ENCODE results near the gene ETS1.
"Not testable (repeated sequence)": the region's sequence is repeated elsewhere in the genome, so short reads cannot be mapped to it uniquely, and the experiment has no call there.

The ETS1 gene

DNA sequence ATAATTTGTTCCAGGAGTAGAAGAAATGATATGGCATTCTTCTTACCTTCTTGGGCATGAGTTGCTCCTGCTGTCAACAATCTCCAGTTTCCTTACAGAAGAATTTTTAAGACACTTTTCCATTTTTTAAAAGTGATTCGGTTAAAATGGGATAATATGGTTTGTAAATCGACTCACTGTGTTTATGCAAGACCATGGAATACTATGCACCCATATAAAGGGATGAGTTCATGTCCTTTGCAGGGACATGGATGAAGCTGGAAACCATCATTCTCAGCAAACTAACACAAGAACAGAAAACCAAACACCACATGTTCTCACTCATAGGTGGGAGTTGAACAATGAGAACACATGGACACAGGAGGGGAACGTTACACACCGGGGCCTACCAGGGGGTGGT lies 136.9 kb downstream of the ETS1 start:
- H3K4me1 Mint-ChIP-seq = peaks cover 33% of the 10 kb centered on the region
- ATAC-seq (ENCODE audit: low read depth); H3K9me3 Mint-ChIP-seq; H3K36me3 Mint-ChIP-seq; H3K27me3 Mint-ChIP-seq; H3K4me3 Mint-ChIP-seq; DNase-seq (ENCODE audit: low spot score in 2 of 2); H3K27ac Mint-ChIP-seq: not testable (repeated sequence)

DNA sequence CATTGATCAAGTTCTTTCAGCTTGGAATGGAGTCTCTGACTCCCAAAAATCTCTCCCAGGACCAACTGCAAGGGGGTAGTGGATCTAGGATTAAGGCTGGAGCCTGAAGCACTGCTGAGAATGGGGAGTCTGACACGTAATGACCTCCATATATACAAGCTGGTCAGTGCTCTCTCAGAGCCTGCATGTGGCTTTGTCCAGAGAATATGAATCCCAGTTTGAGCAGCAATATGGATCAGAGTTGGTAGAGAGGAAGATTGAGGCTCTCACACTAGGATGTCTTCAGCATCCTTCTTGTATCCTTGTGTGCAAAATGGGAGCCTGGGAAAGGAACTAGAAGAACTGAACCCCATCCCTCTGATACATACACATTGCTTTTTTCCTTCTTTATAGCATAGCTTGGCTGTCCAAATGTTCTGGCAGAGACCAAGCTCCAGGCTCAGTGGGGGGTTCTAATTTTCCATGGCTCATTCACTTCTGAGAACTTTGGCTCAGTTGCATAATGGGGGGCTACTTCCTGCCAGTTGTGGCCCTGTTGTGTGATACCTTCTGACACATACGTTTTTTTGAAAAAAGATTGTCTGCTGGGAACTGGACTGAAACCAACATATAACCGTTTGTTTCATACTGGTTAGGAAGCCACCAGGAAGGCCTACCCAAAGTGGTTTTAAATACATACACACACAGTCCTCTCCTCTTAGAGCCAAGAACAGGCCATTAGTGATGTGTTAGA lies 138.2 kb downstream of the ETS1 start:
- no peak for ATAC-seq (ENCODE audit: low read depth)
- peaks cover 3% of the 10 kb centered on the region for H3K36me3 Mint-ChIP-seq
- peaks cover 29% of the 10 kb centered on the region for H3K4me1 Mint-ChIP-seq
- no peaks in the 10 kb centered on the region for H3K9me3 Mint-ChIP-seq
- H3K27ac Mint-ChIP-seq = no peak overlapping the region
- no peak for DNase-seq (ENCODE audit: low spot score in 2 of 2)
- H3K27me3 Mint-ChIP-seq = no peaks in the 10 kb centered on the region
- H3K4me3 Mint-ChIP-seq = no peak overlapping the region

DNA sequence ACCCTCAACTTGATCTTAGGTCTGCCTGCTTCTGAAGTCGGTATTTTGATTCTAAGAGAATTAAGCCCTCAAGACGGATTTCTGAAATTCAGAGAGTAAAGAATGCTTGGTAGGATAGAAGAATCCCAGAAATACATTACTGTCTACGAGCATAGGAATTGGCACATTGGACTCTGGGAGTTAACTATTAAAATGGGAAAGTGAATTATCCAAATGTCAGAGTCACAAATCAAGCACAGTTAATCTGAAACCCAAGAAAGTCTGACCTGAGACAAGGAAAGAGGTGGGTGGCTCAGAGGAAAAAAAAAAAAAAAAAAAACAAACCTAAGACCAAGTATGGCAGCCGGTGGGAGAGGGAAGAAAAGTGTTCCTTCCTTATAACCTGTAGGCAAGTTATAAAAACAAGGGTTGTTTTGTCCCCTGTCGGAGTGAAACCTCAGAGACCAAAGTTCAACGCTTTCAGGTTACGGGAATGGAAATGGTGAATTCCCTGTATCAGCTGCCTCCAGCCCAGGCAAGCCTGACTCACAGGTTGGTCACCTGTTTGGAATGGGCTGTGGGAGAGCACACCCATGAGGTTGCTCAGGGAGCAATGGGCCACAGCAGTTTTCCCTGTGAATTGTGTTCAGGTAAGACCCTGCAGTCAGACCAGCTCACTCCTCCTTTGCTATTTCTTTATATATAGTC lies 139.0 kb downstream of the ETS1 start:
- no peak overlapping the region for H3K27ac Mint-ChIP-seq
- ATAC-seq (ENCODE audit: low read depth) (no peak), DNase-seq (ENCODE audit: low spot score in 2 of 2) (no peak)
- H3K4me1 Mint-ChIP-seq = peaks cover 22% of the 10 kb centered on the region
- no peaks in the 10 kb centered on the region for H3K36me3 Mint-ChIP-seq
- no peaks in the 10 kb centered on the region for H3K9me3 Mint-ChIP-seq
- no peaks in the 10 kb centered on the region for H3K27me3 Mint-ChIP-seq
- no peak overlapping the region for H3K4me3 Mint-ChIP-seq

DNA sequence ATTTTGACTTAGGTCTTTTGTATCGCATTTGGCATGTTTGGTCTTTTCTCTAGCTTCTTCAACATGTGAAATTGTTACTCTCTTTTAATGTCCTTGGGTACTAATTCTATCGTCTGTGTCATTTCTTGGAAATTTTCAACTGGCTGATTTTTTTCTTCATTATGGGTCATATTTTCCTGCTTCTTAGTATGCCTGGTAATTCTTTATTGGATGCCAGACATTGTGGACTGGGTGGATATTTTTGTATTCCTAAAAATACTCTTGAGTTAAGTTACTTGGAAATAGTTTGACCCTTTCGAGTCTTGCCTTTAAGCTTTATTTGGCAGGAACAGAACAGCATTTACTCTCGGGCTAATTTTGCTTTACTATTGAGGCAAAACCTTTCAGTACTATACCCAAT lies 140.1 kb downstream of the ETS1 start:
- DNase-seq (ENCODE audit: low spot score in 2 of 2) (no peak), ATAC-seq (ENCODE audit: low read depth) (no peak)
- H3K4me3 Mint-ChIP-seq = no peak overlapping the region
- H3K9me3 Mint-ChIP-seq = no peaks in the 10 kb centered on the region
- H3K36me3 Mint-ChIP-seq = no peaks in the 10 kb centered on the region
- H3K4me1 Mint-ChIP-seq = peaks cover 13% of the 10 kb centered on the region
- no peak overlapping the region for H3K27ac Mint-ChIP-seq
- H3K27me3 Mint-ChIP-seq = no peaks in the 10 kb centered on the region

DNA sequence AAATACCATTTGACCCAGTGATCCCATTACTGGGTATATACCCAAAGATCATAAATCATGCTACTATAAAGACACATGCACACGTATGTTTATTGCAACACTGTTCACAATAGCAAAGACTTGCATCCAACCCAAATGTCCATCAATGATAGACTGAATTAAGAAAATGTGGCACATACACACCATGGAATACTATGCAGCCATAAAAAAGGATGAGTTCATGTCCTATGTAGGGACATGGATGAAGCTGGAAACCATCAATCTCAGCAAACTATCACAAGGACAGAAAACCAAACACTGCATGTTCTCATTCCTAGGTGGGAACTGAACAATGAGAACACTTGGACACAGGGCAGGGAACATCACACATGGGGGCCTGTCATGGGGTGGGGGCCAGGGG lies 141.4 kb downstream of the ETS1 start:
- not testable (repeated sequence) for H3K4me3 Mint-ChIP-seq; H3K27ac Mint-ChIP-seq; DNase-seq (ENCODE audit: low spot score in 2 of 2); ATAC-seq (ENCODE audit: low read depth); H3K9me3 Mint-ChIP-seq; H3K27me3 Mint-ChIP-seq; H3K36me3 Mint-ChIP-seq
- H3K4me1 Mint-ChIP-seq = peaks cover 11% of the 10 kb centered on the region

DNA sequence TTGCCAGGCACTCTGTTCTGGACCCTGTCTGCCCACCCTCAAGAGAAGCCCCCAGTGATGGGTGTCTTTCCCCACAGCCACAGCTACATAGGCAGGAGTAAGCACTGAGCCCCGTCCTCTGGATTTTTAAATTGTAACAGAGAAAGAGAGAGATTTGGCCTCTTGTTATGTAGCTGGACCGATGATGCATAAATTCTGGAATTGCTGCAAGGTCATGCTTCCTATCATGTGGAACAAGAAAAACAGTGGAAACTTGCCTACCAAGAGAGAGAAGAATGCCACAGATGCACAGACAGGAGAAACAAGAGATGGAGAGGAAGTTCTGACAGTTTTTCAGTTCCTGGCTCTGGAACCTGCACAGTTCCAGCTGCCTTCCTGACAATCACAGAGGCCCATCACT lies 150.2 kb downstream of the ETS1 start:
- Mint-ChIP-seq H3K27me3 (no peaks in the 10 kb centered on the region), H3K27ac (no peak overlapping the region), H3K9me3 (peaks cover 3% of the 10 kb centered on the region), H3K4me3 (no peak overlapping the region), H3K36me3 (no peaks in the 10 kb centered on the region), H3K4me1 (peaks cover 5% of the 10 kb centered on the region)
- ATAC-seq (ENCODE audit: low read depth) (no peak), DNase-seq (ENCODE audit: low spot score in 2 of 2) (no peak)

DNA sequence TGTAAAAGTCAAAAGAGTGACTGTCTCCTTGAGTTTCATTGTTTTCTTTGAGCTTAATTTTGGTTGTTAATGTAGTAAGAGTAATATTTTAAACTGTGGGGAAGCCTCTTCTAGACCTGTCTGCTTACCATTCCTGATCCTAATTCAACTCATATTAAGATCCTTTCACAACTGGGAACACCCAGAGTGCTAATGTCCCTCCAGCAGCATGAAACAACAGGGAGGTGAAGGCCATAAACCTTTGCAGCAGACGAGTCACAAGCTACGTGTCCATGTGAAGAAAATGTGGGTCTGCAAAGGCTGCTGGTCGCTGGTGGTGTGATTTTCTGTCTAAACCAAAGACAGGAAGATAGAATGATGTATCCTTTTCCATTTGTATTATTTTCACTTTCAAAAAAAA lies 152.5 kb downstream of the ETS1 start:
- Mint-ChIP-seq H3K9me3 (no peaks in the 10 kb centered on the region), H3K4me1 (peaks cover 2% of the 10 kb centered on the region), H3K27ac (no peak overlapping the region), H3K36me3 (no peaks in the 10 kb centered on the region), H3K4me3 (no peak overlapping the region), H3K27me3 (no peaks in the 10 kb centered on the region)
- ATAC-seq (ENCODE audit: low read depth) (no peak), DNase-seq (ENCODE audit: low spot score in 2 of 2) (no peak)

DNA sequence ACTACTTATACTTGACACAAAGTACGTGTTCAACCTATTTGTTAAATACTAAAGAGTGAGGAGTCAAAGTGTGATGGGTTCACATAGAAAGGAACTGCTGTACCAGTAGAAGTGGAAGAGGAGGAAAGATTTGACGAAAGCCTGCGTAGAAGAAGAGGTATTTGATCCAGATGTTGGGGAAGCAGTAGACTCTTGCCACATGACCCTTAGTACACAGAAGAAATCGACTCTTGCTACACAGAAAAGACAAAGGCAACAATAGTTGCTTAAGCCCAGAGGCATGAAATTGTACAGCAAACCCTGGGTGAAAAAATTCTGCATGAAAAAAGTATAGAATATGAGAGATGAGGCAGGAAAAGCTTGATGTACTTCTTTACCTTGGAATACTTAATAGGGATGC lies 152.9 kb downstream of the ETS1 start:
- no peaks in the 10 kb centered on the region for H3K27me3 Mint-ChIP-seq
- no peaks in the 10 kb centered on the region for H3K9me3 Mint-ChIP-seq
- H3K36me3 Mint-ChIP-seq = no peaks in the 10 kb centered on the region
- H3K27ac Mint-ChIP-seq = no peak overlapping the region
- no peak overlapping the region for H3K4me3 Mint-ChIP-seq
- no peak for DNase-seq (ENCODE audit: low spot score in 2 of 2)
- no peak for ATAC-seq (ENCODE audit: low read depth)
- H3K4me1 Mint-ChIP-seq = peaks cover 4% of the 10 kb centered on the region

DNA sequence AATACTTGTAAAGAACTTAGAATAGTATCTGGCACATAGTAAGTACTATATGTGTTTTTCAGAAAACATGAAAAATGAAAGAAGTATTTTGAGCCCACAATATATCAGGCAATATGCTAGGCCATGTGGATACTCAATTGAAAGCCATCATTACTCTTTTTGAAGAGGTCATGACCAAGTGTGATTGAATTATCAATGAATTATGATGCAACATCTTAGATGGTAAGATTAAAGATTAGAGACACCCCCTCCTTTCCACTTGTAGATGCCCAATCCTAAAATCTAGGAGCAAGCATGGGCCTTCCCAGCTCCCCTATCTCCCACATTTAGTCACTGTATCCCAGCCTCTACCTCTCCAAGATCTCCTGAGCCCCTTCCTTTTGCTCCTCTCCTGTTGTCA lies 154.4 kb downstream of the ETS1 start:
- Mint-ChIP-seq H3K36me3 (no peaks in the 10 kb centered on the region), H3K4me1 (peaks cover 7% of the 10 kb centered on the region), H3K9me3 (peaks cover 2% of the 10 kb centered on the region), H3K27me3 (no peaks in the 10 kb centered on the region), H3K27ac (no peak overlapping the region), H3K4me3 (no peak overlapping the region)
- ATAC-seq (ENCODE audit: low read depth) = no peak
- no peak for DNase-seq (ENCODE audit: low spot score in 2 of 2)

DNA sequence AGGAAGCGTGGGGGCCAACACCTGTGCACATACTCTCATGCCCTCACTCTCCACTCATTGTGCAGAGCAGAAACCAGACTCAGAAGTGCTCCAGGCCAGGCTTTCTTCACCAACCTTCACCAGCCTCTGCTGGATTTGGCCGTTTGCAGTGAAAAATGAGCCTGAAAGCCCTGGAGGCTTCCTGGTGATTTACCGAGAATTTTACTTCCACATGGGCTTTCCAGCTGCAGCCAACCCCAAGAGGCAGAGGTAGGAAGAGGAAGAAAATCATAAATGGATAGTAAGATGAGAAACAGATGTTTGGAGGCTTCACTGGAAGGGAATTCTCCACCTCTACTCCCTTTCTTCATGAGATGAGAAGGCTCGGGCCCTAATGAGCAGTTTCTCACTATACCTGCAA lies 155.4 kb downstream of the ETS1 start:
- ATAC-seq (ENCODE audit: low read depth) (no peak), DNase-seq (ENCODE audit: low spot score in 2 of 2) (no peak)
- peaks cover 2% of the 10 kb centered on the region for H3K9me3 Mint-ChIP-seq
- no peak overlapping the region for H3K27ac Mint-ChIP-seq
- H3K4me3 Mint-ChIP-seq = no peak overlapping the region
- H3K27me3 Mint-ChIP-seq = no peaks in the 10 kb centered on the region
- H3K36me3 Mint-ChIP-seq = no peaks in the 10 kb centered on the region
- peaks cover 5% of the 10 kb centered on the region for H3K4me1 Mint-ChIP-seq

DNA sequence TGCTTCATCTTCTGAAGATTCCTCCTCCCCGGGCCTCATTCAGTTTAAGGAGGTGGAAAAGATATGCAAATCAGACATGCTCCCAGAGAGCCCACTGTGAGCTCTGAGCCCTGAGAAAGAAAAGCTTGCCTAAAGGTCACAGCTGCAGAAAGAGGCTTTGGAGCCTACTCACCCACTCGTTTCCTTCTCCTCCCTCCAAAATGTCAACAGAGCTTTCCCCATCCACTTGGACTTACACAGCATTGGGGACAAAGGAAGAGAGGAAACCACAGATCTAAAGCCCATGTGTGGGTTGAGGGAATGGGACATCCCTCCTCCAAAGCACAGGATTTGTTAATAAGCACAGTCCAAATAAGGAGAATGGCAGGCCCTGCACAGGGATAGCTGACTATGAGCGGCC lies 158.4 kb downstream of the ETS1 start:
- peaks cover 2% of the 10 kb centered on the region for H3K9me3 Mint-ChIP-seq
- DNase-seq (ENCODE audit: low spot score in 2 of 2) = no peak
- no peaks in the 10 kb centered on the region for H3K36me3 Mint-ChIP-seq
- H3K27ac Mint-ChIP-seq = no peak overlapping the region
- H3K4me1 Mint-ChIP-seq = peaks cover 5% of the 10 kb centered on the region
- no peak overlapping the region for H3K4me3 Mint-ChIP-seq
- no peaks in the 10 kb centered on the region for H3K27me3 Mint-ChIP-seq
- no peak for ATAC-seq (ENCODE audit: low read depth)

DNA sequence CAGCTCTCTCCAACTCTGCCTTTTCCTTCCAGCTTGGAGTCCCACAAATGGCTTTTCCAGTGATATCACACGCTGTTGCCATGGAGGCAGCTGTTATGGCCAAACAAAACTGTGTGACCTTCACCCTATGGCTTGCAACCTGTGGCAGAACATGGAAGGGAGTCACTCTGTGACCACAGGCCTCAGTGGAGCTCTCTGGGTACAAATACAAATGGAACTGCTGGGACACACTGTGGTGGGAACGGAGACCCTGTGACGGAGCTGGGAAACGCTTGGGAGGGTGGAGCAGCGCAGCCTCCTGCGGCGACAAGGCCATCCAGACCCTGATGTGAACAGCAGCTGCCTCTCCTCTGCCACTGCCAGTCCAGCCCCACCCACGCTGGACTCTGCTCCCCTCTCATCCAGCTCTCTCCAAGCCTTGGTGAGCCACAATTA lies 162.5 kb downstream of the ETS1 start:
- H3K4me3 Mint-ChIP-seq = no peak overlapping the region
- H3K4me1 Mint-ChIP-seq = peaks cover 25% of the 10 kb centered on the region
- ATAC-seq (ENCODE audit: low read depth) (no peak), DNase-seq (ENCODE audit: low spot score in 2 of 2) (no peak)
- peaks cover 2% of the 10 kb centered on the region for H3K9me3 Mint-ChIP-seq
- H3K27me3 Mint-ChIP-seq = no peaks in the 10 kb centered on the region
- H3K27ac Mint-ChIP-seq = no peak overlapping the region
- no peaks in the 10 kb centered on the region for H3K36me3 Mint-ChIP-seq

DNA sequence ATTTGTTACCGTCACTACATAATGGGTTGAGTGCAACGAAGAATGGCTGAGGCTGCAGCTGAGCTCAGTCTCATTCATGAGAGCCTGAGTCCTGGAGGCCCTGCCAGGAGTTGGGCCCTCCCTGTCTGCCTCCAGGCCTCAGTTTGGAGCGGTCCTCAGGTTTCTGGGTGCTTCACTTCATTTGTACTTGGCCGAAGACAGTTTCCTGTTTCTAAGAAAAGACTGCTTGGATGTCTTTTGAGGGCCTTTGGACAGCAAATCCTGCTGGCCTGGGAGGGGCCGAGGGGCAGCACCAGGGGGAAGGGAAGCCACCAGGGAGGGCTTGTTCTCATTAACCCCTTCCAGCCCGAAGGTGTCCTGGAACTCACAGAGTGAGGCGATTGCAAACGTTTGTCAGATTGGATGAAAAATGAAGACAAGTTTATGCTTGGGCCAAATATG lies 163.1 kb downstream of the ETS1 start:
- Mint-ChIP-seq H3K4me3 (no peak overlapping the region), H3K27ac (no peak overlapping the region), H3K4me1 (peaks cover 25% of the 10 kb centered on the region), H3K36me3 (no peaks in the 10 kb centered on the region), H3K9me3 (peaks cover 2% of the 10 kb centered on the region), H3K27me3 (no peaks in the 10 kb centered on the region)
- ATAC-seq (ENCODE audit: low read depth) (no peak), DNase-seq (ENCODE audit: low spot score in 2 of 2) (no peak)

DNA sequence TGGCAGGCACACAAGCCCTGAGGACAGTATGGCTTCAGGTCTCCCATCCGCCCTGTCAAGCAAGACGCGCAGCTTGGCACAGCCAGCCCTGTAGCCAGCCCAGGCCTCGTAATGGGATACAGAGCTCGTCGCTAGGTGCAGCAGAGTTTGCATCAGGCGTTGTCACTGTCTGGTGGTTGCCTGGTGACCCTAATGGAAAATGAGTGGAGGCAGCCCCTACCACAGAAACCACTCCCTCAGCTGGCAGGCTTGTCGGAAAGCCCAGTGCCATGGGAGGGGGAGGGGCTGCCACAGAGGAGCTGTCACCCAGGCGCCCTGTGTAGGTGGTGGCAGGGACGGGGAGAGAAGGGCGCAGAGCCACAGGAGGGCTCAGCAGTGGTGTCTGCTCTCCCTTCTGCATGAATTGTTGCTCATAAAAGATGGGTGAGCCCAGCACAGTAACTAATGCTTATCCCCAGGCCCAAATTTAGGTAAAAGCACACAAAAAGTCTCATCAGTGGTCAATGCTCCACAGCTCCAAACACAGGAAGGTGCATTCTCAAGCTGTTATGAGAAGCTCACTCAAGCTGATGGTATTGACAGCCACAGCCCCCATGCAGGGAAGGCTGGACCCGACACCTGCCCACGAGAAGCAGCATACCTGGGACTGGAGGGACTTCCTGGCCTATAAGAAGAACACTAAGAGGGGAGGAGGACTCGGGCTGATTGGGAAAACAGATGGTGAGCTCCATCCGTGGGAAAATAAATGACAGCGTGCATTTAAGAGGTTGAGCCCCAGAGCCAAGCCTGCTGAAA lies 164.6 kb downstream of the ETS1 start:
- Mint-ChIP-seq H3K27ac (peak overlapping the region; percentile 91), H3K27me3 (no peaks in the 10 kb centered on the region), H3K9me3 (no peaks in the 10 kb centered on the region), H3K4me1 (peaks cover 24% of the 10 kb centered on the region), H3K4me3 (peak overlapping the region; percentile 18), H3K36me3 (no peaks in the 10 kb centered on the region)
- ATAC-seq (ENCODE audit: low read depth) (peak; percentile 90), DNase-seq (ENCODE audit: low spot score in 2 of 2) (peak in 1 of 2 donors; percentile 38)
